Psoas muscle (tissue), 8 donors: ENCODE results near the gene FAM107B. TPM values are rescaled to one million over a fixed set of nuclear protein-coding genes. Genes with fewer than 3 reads are reported as not detected.

Experiments used
- ATAC-seq, 4 donors: fragments of 200-7000 bp; cut with Tn5 transposase; one replicate each; pipeline ENCODE4 v1.9.1; 2020; ENCODE audit warnings: moderate library complexity in 3 of 4, mild to moderate bottlenecking in 2 of 4
- DNase-seq, 2 donors: peaks; one replicate each; pipeline ENCODE4 v3.0.0-alpha.2; 2020
- H3K27ac ChIP-seq: fragments of 200-600 bp; one replicate; pipeline ENCODE4 v1.8.0; 2022
- H3K27me3 ChIP-seq, 3 donors: fragments of 200-600 bp in 1 of 3; one replicate each; pipeline versions ENCODE4 v1.6.1 to v1.8.0; 2013 to 2022; ENCODE audit warnings: low read length in 2 of 3, mild to moderate bottlenecking in 2 of 3, moderate library complexity in 1 of 3; ENCODE audit not compliant: insufficient read depth in 3 of 3
- H3K36me3 ChIP-seq, 2 donors: fragments of 200-600 bp in 1 of 2; one replicate each; pipeline versions ENCODE4 v1.6.1 to v1.8.0; 2013 to 2022; ENCODE audit warnings: low read depth in 1 of 2, mild to moderate bottlenecking in 1 of 2, moderate library complexity in 1 of 2; ENCODE audit not compliant: insufficient read depth in 1 of 2
- H3K4me1 ChIP-seq: fragments of 200-600 bp; one replicate; pipeline ENCODE4 v1.8.0; 2022
- H3K4me3 ChIP-seq: fragments of 200-600 bp; one replicate; pipeline ENCODE4 v1.8.0; 2022; ENCODE audit warnings: mild to moderate bottlenecking
- H3K9me3 ChIP-seq: fragments of 200-600 bp; one replicate; pipeline ENCODE4 v1.8.0; 2022
- WGBS, 3 donors: extraction: QIAGEN DNeasy Blood & Tissue Kit; methylation state at CpG; one replicate each; pipeline versions ENCODE4 v1.1.6 to v1.1.7; 2013; 5-methylcytosine and 5-hydroxymethylcytosine counted together
- intact Hi-C, 2 donors: fragments of 100-400 bp; cut with DNase I; formaldehyde crosslinking; loops; one replicate each; pipeline versions ENCODE4 v1.11.0 to v1.14.2; 2022
- polyA plus RNA-seq, 3 donors: library from polyadenylated mRNA; stranded (reverse); fragments of 200-250 nt; gene quantifications; one replicate each; pipeline ENCODE4 v1.2.3, GENCODE V29; 2013
- total RNA-seq, 4 donors: library from RNA; stranded (reverse); fragmentation: NEBNext Ultra II Directional in 2 of 4; extraction: Animal tissue kit (Norgen Biotek cat#: 25700) in 2 of 4; gene quantifications; one replicate each; pipeline versions ENCODE4 v1.2.1 to v1.2.4, GENCODE V29; 2021 to 2023
- TF ChIP-seq, protein P1 (sequence below): fragments of 200-600 bp; IDR thresholded peaks from one replicate; pipeline ENCODE4 v1.8.0; 2022; ENCODE audit warnings: antibody characterized with exemption
- donor health status: healthy with polysubstance abuse.
- donor health status: DM: no; HTN: no; CAD: no; lungs with moderate emphysema.
- donor health status: Bipolar disorder and iron deficiency.
- donor health status: healthy.
- donor health status: DM: yes; HTN: yes; CAD: no.
- donor health status: DM: no; HTN: no; CAD: no.
- donor health status: DM: no; HTN: no; CAD: no.
- donor health status: DM: yes; HTN: yes; CAD: no.

The FAM107B gene
- total and polyA plus RNA-seq, 7 donors, result 1.0 to 3.1 (median 1.8) TPM

DNA sequence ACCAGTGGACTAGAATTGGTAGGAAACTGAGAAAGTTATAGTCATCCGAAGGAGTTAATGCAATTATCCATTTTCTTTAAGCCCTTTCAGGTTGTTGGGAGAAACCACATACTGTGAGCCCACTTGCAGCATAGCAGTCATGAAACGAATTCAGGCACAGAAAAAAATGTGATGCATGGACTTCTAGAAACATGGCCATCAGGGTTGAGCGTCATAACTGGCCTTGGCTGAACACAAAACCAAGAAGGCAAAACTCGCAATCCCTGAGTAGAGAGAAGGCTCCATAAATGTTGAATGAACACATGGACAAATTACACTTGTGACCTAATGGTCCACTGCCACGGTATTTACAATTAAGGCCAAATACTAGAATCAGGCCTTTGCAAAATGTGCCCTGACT is 121.9 kb downstream of the FAM107B start:
- H3K4me1 ChIP-seq, result no peaks in the 10 kb centered on the region
- intact Hi-C loops, result no loop called here
- ATAC-seq (no peak), DNase-seq (no peak)
- H3K36me3 ChIP-seq, result no peaks in the 10 kb centered on the region
- H3K4me3 ChIP-seq, result no peak overlapping the region
- no peaks in the 10 kb centered on the region for H3K27me3 ChIP-seq
- H3K27ac ChIP-seq, result no peak overlapping the region
- H3K9me3 ChIP-seq, result no peaks in the 10 kb centered on the region
- TF ChIP-seq, protein P1, sequence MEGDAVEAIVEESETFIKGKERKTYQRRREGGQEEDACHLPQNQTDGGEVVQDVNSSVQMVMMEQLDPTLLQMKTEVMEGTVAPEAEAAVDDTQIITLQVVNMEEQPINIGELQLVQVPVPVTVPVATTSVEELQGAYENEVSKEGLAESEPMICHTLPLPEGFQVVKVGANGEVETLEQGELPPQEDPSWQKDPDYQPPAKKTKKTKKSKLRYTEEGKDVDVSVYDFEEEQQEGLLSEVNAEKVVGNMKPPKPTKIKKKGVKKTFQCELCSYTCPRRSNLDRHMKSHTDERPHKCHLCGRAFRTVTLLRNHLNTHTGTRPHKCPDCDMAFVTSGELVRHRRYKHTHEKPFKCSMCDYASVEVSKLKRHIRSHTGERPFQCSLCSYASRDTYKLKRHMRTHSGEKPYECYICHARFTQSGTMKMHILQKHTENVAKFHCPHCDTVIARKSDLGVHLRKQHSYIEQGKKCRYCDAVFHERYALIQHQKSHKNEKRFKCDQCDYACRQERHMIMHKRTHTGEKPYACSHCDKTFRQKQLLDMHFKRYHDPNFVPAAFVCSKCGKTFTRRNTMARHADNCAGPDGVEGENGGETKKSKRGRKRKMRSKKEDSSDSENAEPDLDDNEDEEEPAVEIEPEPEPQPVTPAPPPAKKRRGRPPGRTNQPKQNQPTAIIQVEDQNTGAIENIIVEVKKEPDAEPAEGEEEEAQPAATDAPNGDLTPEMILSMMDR, result no peak
- WGBS, 3 donors, result 80 to 88% (median 81%) methylated on average over 5 of the region's 5 CpGs

DNA sequence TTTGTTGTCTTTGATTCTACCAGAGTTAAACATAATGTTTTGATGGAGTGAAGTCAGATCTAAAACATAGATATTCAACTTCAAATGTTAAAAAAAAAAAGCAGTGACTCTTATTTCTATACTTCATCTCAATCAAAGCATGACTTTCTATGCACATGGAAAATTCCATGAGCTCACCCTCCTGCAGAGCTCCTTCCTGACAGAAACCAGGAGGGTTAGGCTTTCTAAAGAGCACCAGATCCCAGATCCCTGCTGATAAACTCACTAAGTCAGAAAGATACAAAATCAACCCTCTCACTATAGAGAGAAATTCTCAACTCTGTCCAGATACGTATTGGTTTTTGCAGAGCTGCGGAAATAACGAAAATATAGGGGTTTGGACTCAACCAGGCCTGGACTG is 122.6 kb downstream of the FAM107B start:
- intact Hi-C loops, result no loop called here
- no peak overlapping the region for H3K4me3 ChIP-seq
- no peaks in the 10 kb centered on the region for H3K27me3 ChIP-seq
- no peaks in the 10 kb centered on the region for H3K9me3 ChIP-seq
- no peak overlapping the region for H3K27ac ChIP-seq
- ATAC-seq (no peak), DNase-seq (no peak)
- H3K36me3 ChIP-seq, result no peaks in the 10 kb centered on the region
- TF ChIP-seq, protein P1, result no peak
- no peaks in the 10 kb centered on the region for H3K4me1 ChIP-seq
- WGBS, 3 donors, result 96 to 98% (median 98%) methylated on average over 3 of the region's 3 CpGs

DNA sequence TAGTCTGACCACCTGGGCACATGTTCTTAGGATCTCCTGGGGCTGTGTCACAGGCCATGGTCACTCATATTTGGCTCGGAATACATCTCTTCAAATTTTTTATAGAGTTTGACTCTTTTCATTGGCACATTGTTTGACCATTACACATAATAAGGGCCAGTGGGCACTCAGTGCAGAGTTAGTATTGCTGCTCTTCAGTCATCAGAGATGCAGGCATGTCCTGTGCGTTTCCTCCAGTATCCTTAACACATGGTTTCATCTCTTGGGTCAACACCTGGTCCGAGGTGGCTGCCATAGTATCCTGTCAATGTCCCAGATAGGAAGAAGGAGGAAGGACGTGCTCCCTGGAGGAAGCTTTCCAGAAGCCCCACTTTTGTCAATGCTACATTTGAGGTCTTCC is 125.0 kb downstream of the FAM107B start:
- H3K4me3 ChIP-seq, result no peak overlapping the region
- ATAC-seq (no peak), DNase-seq (no peak)
- TF ChIP-seq, protein P1, result no peak
- no peaks in the 10 kb centered on the region for H3K4me1 ChIP-seq
- WGBS, 3 donors, result 90 to 93% (median 93%) methylated on average over 4 of the region's 4 CpGs
- H3K36me3 ChIP-seq, result no peaks in the 10 kb centered on the region
- H3K27me3 ChIP-seq, result no peaks in the 10 kb centered on the region
- no peaks in the 10 kb centered on the region for H3K9me3 ChIP-seq
- intact Hi-C loops, result no loop called here
- H3K27ac ChIP-seq, result no peak overlapping the region

DNA sequence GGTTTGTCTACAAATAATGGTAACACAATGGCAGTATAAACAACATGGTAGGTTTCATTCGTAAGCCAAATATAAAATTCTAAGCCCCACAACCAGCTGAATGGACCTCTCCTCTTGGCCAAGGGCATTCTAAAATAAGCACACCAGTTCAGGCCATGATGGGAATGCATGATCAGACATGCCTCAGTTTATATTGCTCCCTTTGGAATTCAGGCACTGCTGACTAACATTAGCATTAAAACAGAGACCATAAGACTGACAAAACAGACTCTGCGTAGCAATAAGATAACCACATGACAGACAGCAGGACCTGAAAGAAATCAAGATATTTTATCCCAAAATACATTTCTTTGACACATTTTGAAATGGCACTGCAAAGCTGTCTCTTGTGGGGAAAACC is 125.8 kb downstream of the FAM107B start:
- Histone ChIP-seq H3K9me3 (no peaks in the 10 kb centered on the region), H3K27me3 (no peaks in the 10 kb centered on the region), H3K4me1 (no peaks in the 10 kb centered on the region), H3K27ac (peak overlapping the region; percentile 23), H3K36me3 (no peaks in the 10 kb centered on the region), H3K4me3 (no peak overlapping the region)
- TF ChIP-seq, protein P1, result no peak
- intact Hi-C loops, result no loop called here
- no peak for DNase-seq
- ATAC-seq, result no peak
- 82 to 83% (median 83%) methylated on average over 2 of the region's 2 CpGs for WGBS, 3 donors

DNA sequence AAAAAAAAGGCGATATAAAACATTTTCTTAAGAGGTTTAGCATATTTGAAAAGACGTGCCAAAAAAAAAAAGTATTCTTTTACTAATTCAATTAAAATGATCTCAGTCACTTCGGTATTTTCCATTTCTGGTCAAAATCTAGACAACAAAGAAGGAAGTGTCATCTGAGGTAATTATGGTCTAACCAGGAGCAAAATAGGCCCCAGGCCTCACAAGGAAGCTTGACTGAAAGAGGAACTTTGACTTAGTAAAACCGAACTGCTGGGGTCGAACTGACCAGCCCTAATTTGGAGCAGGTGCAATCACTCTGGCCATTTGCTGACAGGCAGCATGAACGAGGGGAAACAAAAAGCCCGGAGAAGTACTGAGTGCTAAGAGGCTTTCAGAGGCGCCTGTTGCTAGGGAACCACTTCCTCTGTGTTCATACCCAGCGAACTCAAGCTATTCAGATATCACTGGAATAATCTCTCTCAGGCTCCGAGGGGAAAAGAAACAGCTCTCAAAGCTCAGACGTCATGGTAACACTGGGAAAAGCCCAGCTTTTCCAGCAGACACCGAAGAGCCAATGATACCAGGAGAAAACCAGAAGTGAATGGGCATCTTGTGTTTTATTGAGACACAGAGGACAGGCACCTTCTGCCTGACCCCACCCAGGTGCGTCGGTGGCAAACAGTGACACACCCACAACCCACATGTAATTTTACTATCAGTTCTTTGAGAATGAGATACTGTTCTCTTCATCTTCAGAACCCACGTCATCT is 126.5 kb downstream of the FAM107B start:
- Histone ChIP-seq H3K36me3 (no peaks in the 10 kb centered on the region), H3K9me3 (no peaks in the 10 kb centered on the region), H3K4me1 (no peaks in the 10 kb centered on the region), H3K27me3 (no peaks in the 10 kb centered on the region), H3K27ac (peak overlapping the region; percentile 23), H3K4me3 (no peak overlapping the region)
- intact Hi-C loops, result no loop called here
- ATAC-seq (peak in 2 of 4 donors; percentile 24 to 44), DNase-seq (peak; percentile 25 to 61)
- TF ChIP-seq, protein P1, result no peak
- 23 to 27% (median 25%) methylated on average over 15 of the region's 15 CpGs for WGBS, 3 donors
